Hematopoietic multipotent progenitor cell treated with erythropoietin and hydrocortisone succinate and interleukin-3 and kit ligand, for 15 days (in vitro differentiated cells): ENCODE results near the gene TUBG2.
A peak's percentile ranks its signal among the peaks of the same experiment; 100 is the strongest.

Experiments used
- DNase-seq: peaks from one replicate; pipeline ENCODE4 v3.0.0-alpha.2; 2015; ENCODE audit warnings: low spot score

The TUBG2 gene

DNA sequence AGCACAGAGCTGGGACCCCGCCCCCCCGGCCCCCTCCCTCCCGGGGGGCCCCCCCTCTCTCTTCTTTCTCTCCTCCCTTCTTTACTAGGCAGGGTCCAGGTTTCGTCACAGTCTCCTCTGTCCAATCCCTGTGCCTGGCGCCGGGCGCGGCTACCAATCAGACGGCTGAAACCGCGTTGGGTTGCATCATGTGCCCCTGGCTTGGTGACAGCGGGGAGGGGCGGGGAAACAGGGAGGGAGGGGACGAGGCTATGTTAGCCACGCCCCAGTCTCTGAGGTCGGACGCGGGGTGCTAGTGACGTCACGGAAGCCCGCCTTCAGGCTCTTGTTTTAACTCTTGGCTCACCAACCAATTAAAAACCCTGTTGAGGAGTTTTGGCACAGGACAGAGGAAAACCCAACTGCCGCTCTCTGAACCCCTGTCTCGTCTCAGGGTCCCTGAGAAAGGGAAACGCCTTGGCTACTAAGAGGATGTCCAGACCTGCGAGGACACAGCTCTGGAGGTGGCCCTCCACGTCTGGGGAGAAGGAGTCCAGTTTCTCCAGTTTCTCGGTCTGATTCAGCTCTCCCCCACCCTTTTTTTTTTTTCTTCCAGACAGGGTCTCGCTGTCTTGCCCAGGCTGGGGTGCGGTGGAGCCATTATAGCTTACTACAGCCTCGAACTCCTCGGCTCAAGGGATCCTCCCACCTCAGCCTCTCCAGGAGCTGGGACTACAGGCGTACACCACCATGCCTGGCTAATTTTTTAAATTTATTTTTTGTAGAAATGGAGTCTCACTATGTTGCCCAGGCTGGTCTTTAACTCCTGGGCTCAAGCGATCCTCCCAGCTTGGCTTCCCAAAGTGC lies 18.2 kb downstream of the TUBG2 start:
- peak; percentile 100 for DNase-seq

DNA sequence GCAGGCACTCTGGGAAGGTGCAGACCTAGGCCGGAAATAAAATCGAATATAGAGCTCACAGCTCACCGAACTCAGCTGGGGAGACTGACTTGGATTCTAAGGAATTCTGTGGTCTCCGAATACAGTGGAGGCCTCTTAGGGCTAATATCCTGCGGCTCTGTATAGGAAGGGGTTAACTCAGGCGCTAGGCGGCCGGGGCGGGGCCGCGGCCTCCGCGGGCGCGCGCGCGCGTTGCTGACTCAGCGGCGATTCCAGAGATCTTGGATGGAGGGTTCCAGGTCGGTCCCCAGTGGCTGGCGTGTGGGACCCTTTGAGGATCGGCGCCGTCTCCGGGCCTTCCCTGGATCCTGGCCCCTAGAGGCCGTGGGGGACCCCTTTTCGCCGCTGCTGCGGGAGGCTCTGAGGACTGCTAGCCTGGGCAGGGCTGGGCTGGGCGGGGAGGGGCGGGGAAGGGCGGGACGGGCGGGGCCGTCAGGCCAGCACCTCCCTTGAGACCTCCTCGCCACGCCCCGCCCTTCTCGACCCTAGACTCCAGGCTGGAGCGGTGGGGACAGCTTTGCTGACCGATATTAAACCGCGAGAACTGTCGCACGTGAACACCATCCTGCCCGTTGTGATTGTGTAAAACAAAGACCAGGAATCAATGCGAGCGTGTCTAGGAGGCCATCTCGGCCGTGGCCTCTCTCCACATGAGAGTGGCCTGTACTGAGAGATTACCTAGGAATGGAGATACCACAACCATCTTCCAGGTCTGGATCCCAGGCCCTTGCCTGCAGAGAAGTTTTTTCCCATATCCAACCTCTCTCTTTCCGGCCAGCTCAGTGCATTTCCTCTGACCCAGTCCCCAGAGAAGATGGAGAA lies 19.1 kb downstream of the TUBG2 start:
- DNase-seq, result peak; percentile 84

GRCh38 chr17:42678951-42679491 lies 19.9 kb downstream of the TUBG2 start:
- DNase-seq, result no peak

GRCh38 chr17:42679492-42680330 lies 20.6 kb downstream of the TUBG2 start:
- peak; percentile 89 for DNase-seq

DNA sequence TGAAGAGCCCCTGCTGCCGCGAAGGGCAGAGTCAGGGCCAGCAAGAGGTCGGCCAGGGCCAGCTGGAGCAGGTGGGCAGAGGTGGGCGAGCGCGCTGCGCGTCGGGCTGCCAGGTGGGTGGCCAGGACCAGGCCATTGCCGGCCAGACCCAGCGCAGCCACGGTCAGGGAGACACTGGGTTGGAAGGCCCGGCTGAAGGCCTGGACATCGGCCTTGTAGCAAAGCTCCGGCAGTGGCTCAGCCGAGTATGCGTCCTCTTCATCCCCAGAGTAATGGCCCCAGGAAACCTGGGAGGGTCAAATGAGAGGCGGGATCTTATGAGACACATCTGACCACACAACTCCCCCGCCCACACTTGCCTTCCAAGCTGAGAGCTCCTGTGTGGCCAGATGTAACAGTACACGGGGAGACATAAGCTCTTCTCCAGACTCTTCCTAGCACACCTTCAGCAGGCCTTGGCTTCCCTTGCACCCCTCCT lies 21.3 kb downstream of the TUBG2 start:
- no peak for DNase-seq

DNA sequence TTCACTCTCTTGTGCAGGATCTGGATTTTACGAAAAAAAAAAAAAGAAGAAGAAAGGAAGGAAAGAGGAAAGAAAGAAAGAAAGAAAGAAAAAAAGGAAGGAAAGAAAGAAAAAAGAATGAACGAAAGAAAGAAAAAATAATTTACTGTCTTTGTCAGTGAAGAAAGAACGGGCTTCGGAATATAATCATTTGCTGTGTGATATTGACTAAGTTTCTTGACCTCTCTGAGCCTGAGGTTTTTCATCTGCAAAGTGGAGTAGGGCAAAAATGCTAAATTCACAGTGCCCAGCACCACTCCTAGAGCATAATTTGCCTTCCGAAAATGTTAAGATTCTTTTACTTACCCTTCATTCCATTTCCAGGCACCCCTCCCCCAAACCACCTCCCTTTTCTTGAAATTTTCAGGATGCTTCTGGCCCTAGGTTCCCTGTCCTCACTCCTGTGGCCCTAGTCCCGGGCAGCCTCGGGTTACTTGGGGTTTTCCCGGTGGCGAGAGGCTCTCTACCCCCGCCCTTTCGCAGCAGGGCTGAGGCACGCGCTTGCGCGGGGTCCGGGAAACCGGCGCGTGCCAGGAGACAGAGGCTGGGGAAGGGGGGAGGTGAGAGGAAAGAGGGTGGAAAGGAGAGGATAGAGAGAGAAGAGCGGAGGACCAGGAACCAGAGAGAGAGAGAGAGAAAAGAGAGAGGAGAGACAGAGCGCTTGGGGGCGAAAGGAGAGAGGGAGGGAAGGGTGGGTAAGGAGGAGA lies 23.1 kb downstream of the TUBG2 start, which contains the start of gene CNTNAP1:
CNTNAP1 (plus strand) TSS at position 556 of the 746 bp plus-strand sequence. CDS start 299 bp downstream, outside the sequence.
- no peak for DNase-seq

- DNase-seq, result no peak
Observed at GRCh38 chr17:42682722-42683403, 23.8 kb downstream of the TUBG2 start.

- no peak for DNase-seq
Observed at GRCh38 chr17:42683407-42684034, 24.4 kb downstream of the TUBG2 start.

DNA sequence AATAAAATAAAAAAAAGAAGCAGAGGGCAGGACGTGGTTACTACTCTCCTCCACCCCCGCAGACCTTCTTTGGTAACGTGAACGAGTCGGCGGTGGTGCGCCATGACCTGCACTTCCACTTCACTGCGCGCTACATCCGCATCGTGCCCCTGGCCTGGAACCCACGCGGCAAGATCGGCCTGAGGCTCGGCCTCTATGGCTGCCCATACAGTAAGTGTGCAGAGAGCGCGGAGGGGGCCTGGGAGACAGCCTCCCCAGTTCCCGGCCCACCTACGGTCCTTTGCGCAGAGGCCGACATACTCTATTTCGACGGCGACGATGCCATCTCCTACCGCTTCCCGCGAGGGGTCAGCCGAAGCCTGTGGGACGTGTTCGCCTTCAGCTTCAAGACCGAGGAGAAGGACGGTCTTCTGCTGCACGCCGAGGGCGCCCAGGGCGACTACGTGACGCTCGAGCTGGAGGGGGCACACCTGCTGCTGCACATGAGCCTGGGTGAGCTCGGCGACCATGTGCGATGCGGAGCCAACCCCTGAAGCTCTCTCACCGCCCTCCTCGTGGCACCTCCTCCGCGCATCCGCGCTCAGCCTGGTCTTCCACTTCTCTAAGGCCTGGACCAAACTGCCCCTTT lies 26.0 kb downstream of the TUBG2 start:
- DNase-seq, result no peak

GRCh38 chr17:42685831-42686230 lies 26.7 kb downstream of the TUBG2 start:
- no peak for DNase-seq

- DNase-seq, result no peak
Observed at GRCh38 chr17:42686520-42687128, 27.5 kb downstream of the TUBG2 start.

GRCh38 chr17:42687707-42688320 lies 28.7 kb downstream of the TUBG2 start:
- no peak for DNase-seq

- no peak for DNase-seq
Observed at GRCh38 chr17:42690596-42690995, 31.5 kb downstream of the TUBG2 start.

DNA sequence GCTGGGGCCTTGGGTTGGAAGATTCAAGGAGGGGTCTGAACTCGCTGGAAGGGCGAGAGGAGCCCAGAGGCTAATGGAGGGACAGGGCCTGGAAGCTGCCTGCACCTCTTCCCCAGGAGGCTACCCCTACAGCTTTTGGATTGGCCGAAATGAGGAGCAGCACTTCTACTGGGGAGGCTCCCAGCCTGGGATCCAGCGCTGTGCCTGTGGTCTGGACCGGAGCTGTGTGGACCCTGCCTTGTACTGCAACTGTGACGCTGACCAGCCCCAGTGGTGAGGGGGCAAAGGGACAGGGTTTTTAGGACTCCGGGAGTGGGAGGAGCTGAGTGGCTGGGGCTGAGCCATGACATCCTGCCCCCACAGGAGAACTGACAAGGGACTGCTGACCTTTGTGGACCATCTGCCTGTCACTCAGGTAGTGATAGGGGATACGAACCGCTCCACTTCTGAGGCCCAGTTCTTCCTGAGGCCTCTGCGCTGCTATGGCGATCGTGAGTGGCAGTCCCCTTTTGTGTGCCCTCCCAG lies 32.0 kb downstream of the TUBG2 start:
- no peak for DNase-seq

DNA sequence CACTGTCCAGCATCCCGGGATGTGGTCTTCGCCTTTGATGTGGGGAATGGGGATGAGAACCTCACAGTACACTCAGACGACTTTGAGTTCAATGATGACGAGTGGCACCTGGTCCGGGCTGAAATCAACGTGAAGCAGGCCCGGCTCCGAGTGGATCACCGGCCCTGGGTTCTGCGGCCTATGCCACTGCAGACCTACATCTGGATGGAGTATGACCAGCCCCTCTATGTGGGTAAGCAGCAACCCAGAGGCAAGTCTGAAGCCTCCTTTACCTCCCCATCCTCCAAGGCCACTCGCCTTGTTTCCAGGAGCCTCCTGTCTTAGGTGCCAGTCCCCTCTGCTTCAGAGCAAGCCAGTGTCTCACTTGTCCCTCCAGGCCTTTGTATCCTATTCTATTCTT lies 33.4 kb downstream of the TUBG2 start:
- DNase-seq, result no peak

DNA sequence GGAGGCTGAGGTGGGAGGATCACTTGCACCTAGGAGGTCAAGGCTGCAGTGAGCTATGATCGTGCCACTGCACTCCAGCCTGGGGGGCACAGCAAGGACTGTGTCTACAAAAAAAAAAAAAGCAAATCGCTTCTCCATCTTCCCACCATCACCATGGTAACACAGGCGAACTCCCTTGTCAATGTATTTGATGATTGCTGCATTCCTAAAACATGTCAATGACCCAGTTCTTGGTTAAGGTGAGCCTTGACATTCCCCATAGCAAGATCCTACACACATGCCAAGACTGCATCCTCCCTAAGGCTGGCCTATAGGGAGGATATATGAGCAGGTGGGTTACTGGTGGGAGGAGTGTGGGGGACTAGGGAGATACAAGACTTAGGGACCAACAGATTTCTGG lies 35.4 kb downstream of the TUBG2 start:
- DNase-seq, result no peak

GRCh38 chr17:42695500-42695899 lies 36.4 kb downstream of the TUBG2 start:
- DNase-seq, result no peak
